Renal pelvis (tissue), 4 donors: ENCODE data around the gene ASTN2. TPM values are rescaled to one million over a fixed set of nuclear protein-coding genes. Genes with fewer than 3 reads are reported as not detected.

Experiments used
- DNase-seq: peaks from one replicate; pipeline ENCODE4 v3.0.0-alpha.2; 2013
- polyA plus RNA-seq, 3 donors: library from polyadenylated mRNA; unstranded; fragments of 120-200 nt; gene quantifications; one replicate each; pipeline ENCODE4 v1.2.1, GENCODE V29; 2013; ENCODE audit not compliant: insufficient read length in 3 of 3

The ASTN2 gene
- polyA plus RNA-seq, 3 donors: 14.8 to 16.2 (median 15.9) TPM

DNA sequence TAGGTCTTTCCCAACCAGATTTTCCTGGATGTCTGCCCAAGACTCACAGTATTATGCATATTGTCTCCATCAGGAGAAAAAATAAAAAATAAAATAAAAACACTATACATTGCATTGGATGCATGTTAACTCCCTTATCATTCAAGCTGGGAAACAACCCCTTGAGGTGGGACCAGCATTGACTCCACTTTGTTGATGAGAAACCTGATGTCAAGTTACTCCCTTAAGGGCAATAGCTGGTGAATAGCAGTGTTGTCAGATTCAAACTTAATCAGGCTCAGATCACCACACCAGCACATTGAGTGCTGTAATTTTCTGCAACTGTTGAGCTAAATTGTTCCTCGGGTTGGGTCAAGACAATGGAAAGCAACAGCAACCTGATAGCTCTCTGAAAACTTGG lies 991.7 kb downstream of the ASTN2 start:
- no peak for DNase-seq

DNA sequence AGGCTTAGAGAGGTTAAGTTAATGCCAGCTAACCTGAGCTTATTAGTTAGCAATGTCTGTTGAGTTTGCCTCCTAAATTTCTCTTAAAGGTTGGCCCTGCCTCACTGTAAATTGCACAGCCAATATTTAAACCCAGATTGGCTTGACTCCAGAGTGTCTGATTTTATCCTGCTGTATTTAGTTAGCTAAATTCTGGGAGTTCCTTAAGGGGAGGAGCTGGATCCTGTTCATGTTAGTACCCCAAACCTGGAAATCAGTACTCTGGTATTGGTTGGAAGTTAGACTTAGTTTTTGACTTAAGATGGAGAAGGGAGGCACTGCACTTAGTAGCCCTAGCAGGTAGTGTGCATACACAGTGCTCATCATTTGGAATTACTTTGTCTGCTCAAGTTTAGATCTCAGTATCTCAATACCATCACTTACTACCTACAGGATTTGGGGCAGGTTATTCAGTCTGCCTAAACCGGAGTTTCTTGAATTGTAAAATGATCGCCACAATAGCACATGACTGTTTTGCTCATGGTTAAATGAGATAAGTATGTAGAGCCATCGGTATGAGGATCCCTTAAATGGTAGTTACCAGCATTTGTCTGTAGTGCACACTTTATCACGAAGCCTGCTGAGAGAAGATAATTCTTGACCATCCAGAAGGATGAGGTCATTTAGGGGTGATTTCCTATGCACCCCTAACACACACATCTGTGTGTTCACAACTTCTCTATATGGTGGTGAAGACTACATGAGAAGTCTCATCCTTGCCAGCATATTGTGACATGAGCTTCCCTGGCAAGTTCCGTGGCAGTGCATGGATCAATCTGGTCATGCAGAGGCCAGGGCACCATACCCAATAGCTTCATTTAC lies 992.5 kb downstream of the ASTN2 start:
- no peak for DNase-seq

DNA sequence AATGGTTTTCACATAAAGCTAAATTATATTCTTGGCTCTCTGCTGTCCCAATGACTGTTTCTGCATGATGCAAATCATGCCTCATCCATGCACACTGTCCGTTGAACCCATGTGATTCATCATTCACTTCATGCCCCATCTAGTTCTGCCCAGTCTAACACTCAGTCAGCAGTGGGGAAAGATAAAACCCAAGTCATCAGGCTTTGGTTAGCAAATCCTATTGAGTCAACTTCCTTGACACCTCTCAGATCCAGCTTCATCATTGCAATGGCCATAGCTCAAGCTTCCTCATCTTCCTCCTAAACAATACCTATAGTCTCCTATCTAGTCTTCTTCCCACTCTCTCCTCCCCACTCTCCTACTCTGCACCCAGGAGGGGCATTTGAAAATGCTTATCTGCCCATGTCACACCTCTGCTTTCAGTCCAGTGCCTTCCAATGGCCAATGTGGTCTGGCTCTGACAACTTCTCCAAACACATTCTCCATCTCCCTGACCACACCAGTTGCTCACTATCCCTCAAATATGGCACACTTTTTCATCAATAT lies 993.8 kb downstream of the ASTN2 start:
- DNase-seq: no peak

DNA sequence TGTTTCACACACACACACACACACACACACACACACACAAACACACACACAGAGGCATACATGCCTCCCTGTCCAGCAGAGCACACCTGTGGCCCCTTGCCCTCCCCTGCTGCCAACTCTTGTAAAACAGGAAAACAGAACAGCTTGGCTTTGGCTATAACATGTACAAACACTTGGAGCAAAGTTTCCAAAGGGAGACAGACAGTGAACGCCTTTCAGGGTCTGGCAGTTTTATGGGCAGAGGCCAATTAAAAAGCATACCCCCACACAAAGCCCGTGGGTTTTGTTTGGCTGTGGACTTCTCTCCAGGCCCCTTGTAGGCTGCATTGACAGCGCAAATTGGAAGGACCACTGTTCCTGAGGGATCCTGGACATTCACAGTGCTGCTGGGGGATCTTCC lies 995.7 kb downstream of the ASTN2 start:
- DNase-seq: peak; percentile 58

DNA sequence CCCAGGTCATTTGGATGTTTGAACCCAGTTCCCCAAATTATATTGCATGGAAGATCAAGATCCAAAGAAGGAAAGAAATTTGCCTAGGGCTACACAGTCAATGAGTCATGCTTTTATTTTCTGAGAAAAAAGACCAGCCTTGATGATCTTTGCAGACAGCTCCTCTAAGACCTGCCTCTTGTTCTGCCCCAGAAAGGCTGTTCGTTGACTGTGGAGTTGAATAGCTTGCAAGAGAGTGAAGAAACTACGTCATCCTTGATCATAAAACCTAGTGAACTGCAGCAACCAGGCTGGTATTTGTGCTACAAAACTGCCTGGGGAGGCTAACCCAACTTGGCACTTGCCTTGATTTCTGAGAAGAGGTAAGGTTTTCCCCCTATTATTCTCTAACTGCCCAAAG lies 997.4 kb downstream of the ASTN2 start:
- DNase-seq: no peak

DNA sequence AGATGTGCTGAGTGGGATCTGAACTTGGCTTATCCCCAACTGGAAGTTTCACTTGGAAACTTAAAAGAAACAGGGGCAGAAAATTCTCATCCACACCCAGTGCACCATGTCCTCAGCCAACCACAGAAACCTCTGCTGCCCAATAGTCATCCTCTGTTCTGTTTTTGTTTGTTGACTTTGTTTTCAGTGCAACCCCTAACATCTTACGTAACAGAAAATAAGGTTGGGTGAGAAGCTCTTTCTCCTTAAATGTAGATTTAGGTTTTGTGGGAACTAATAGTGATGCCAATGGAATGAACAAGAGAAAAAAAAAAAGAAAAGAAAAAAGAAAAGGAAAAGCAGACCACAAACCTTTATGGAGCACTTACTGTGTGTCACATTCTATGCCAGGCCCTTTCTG lies 998.4 kb downstream of the ASTN2 start:
- no peak for DNase-seq

DNA sequence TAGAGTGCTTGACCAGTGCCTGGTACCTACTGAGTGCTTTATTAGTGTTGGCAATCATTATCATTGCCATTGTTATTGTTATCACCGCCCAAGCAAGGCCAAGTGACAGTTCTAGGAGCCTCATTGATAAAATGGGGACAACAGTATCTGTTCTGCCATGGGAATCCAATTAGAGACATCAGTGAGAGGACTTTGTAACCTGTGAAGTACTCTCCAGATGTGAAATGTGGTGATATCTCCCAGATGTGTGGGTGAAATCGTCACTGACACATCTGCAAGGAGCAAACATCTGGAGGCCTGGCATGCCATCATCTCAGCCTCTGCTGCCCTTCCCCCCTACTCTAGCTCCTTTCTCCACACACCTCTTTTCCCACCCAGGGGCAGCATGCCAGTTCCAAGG lies 1000.5 kb downstream of the ASTN2 start:
- DNase-seq: no peak

DNA sequence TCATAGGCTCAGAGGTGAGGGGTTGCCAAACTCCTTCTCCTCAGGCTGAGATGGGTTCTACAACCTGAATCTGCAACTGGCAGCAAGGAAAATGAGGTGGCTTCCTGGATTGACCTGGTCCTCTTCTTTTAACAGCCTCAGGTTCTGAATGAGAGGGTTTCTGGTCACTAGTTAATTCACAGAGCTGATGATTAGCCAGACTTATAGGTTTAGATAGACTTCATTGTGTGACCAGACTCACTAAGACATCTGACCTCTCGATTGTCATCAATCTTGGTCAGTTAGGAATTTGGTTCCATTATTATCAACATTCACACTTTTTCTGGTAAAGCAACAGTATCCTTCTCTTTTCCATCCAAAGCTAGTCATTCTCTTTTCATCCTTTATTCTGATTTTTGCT lies 1003.4 kb downstream of the ASTN2 start:
- no peak for DNase-seq

DNA sequence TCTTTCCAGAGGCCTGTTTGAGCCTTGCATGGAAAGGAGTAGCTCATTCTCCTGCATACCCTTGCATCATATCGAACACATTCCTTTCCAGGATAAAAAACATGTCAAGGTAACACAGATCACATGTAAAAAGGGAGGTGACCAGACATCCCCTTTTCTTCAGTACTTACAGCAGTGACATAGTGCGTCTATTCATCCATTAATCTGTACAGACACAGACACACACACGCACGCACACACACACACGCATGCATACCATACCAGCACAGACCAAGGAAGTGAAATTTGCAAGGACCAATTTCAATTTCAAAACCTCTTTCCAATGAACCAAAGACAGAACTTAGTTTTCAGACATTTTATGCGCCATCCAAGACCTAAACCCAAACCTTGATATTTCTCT lies 1005.2 kb downstream of the ASTN2 start:
- DNase-seq: no peak

DNA sequence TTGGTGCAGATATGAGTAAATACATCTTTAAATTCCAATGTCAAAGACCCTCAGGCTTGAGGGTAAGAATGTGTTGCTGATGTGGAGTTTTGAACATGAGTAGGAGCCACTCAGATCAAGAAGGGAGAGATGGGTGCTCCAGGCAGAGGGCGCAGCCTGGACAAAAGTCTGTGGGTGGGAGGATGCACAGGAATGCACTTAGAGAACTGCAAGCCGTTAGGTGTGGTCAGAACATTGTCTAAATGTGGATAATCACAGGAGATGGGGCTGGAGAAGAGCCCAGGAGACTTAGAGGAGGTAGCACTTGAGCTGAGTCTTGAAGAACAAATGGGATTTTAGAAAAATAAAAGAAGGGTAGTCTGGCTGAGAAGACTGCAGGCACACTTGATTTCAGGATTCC lies 1005.7 kb downstream of the ASTN2 start:
- DNase-seq: no peak

DNA sequence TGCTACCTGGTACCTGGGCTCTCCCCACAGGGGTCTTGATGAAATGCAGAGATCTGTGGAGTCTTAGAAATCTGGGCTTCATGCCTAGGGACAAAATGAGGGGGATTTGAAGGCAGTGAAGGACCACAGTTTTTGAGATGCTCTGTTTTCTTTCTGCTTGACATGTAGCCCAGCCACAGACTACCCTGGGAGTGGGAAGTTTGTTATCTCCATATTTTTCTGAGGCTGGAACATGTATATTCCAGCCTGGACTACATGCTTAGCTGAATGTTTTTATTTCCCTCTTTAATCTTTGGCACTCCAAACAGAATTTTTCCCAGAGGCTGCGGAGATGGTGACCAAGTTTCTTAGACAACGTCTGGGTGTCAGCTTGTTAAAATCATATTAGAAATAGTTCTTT lies 1008.4 kb downstream of the ASTN2 start:
- no peak for DNase-seq

DNA sequence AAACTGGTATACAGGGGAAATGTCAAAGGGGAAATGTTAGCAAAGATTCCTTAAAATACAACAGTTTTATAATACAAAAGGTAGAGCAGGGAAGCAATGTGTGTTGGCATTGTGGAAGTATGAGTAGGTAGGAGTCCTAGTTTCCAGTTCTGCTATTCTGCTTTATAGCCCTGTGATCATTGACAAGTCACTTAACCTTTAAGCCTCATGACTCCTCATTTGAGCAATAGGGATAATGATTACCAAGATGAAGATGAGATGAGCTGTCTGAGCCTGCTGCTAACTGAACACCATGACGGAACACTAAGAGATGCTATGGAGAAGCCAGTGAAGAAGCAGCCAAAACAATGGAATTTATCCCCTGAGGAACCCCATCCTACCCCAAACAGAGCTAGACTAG lies 1009.5 kb downstream of the ASTN2 start:
- DNase-seq: no peak

DNA sequence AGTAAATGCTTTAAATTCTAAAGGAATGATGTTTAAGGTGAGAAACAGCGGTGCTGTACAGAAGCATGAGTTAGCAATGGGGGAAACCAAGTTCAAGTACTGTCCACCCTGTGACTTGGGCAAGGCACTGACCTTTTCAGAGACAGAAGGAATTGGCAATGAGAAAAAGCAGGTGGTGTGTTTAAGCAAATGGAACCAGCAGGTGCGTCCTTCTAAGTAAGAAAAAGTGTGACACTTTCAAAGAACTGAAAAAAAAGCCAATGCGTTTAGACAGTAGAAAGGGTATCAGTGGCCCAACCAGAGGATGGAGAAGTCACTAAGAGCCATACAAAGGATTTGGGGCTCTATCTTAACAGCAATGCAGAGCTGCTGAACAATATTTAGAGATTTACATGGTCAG lies 1010.6 kb downstream of the ASTN2 start:
- no peak for DNase-seq

DNA sequence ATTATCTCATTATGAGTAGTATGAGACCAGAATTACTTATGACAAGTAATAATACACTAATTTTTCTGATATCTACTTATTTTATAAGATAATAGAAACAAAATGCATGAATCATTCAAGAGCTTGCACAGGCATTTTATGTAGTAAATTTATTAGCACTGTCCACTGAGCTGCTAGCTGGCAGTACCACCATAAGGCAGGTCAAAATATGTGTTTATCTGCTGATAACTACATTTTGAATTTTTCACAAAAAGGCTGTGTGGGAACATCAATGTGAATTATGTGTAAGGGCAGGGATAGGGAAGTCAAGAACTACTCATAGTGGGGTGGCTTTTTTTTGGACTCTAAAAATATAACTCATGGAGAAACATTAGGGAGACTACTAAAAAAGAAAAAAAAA lies 1011.7 kb downstream of the ASTN2 start:
- DNase-seq: no peak

DNA sequence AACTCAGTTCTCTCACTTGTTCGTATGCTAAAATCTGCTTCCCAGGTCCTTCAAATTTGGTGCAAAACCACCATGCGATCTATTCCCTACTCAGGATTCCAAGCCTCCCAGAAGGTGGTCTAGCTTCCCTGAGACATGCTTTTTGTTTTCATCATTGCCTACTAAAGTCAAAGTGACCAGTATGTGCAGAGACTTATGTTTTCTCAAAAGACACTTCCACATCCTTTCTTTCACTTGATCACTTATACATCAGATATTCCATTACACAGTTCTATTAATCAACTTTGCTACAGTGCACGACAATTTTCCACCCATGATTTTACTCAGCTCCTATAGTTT lies 1019.2 kb downstream of the ASTN2 start:
- no peak for DNase-seq

DNA sequence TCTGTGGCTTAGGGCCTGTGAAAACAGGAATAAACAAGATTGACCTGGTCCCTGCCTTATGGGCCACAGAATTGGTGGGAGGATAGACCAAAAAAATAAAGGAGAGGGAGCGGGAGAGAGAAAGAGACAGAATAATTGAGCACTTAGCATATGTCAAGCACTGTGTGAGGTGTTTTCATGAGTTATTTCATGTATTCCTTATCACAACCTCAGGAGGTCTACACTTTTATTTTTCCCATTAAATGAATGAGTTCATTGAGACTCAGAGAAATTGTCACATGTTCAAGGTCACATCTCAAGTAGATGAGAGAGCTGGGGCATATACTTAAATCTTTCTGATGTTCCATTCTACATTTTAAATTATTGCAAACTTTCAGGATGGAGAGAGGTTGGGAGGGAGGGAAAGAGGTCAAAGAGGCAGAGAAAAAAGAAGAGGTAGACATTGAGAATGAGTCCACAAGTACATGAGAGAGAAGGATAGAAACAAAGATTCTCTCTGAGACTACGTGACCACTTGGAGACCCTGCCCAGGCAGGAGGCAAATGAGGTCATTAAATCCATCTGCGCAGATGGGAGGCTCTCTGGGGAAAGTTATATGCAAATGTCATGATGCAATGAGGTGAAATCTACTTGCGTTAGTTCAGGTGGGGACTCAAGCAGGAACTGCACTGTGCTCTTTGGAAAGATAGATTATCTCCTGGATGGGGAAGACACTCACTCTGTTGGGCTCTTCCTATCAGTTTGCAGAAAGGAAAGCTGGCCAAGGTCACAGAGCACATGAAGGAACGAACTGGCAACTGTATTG lies 1019.8 kb downstream of the ASTN2 start:
- no peak for DNase-seq

DNA sequence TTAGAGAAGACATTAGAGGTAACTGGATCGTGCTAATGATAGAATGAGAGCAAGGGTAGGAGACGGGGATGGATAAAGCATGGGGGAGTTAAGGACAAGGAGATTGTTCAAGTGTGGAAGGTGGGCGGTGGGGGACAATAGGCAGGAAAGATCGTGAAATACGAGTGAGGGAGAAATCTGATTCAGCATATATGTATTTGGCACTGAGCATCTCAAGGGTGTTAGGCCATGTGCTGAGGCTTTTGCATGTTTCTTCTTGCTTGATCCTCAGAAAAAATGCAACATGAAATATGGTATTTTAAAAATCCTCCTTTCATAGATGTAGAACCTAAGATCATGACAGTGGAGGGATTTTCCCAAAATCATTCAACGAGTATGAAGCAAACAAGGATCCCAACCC lies 1020.8 kb downstream of the ASTN2 start:
- no peak for DNase-seq

DNA sequence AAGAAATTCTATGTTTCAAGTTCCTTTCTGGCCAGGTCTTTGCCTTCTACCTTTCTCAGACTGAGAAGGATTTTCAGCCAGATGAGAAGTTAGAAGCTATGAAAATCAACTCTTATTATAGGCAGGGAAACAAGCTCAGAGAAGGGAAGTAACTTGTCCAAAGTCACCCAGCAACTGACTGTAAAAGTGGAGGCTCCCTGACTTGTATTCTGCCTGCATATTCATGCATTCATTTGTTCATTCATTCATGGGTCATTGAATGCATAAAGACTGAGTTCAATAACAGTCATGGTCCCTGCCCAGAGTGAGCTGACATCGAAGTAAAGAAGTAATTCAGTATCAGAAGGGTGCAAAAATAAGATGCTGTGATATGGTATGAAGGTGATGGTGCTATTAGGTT lies 1021.7 kb downstream of the ASTN2 start:
- no peak for DNase-seq

DNA sequence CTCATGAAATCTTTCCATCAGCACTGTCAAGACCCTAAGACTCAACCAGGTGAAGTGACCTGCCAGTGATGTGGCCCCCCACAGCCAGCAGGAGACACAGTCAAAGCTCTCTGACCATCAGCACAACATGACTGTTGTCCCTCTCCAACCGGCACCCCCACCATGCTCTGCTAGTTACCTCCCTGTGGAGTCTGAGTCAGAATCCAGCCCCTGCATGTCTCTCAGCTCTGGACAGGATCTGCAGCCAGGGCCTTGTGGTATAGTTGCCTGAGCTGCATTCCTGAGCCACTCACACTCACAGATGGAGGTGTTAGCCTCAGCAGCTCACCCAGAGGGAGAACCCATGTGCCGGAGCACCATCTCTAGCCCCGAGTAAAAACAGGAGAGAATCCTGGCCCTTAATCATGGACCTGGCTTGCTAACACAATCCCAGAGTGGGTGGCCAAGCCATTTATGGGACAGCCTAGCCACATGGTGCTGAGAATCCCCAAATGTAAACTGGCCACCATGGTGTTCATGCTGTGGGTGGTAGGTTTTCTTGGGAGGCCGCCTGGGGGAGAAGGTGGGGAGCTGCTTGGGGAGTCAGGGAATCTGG lies 1023.5 kb downstream of the ASTN2 start:
- DNase-seq: no peak

DNA sequence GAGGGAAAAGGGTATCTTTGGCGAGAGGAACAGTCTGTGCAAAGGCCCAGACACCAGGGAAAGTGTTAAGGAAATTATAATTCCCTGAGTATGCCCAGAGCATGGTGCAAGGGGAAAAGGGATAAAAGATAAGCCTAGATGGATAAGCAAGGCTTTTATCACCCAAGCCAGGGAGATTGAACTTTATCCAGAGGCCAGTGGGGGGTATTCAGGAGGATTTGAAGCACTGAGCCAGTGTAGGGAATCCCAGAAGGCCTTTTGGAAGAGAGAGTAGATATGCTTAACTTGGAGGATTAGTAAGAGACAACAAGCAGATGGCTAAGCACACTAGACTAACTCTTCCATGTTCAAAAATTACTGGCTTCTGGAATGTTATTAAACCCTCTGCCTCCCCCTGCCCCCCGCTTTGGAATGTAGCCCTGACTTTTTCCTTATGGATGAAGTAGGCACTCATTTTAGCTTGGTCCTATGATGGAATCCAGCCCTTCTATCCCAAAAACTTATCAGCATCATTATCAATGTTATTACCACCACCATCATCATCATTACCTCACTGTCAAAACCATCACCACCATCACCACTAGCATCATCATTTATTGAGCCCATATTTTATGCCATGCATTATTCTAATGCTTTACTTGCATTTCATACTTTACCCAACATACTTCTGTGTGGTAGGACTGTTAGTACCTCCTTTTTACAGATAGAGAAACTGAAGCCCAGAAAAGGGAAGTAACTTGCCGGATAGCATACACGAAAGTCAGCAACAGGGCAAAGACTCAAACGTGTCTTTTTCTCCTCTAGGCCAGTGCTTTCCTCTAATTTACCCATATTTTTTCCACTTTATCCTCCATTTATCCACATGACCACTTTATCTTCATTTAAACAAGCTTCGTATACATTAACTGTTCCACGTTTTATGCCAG lies 1024.3 kb downstream of the ASTN2 start:
- no peak for DNase-seq

DNA sequence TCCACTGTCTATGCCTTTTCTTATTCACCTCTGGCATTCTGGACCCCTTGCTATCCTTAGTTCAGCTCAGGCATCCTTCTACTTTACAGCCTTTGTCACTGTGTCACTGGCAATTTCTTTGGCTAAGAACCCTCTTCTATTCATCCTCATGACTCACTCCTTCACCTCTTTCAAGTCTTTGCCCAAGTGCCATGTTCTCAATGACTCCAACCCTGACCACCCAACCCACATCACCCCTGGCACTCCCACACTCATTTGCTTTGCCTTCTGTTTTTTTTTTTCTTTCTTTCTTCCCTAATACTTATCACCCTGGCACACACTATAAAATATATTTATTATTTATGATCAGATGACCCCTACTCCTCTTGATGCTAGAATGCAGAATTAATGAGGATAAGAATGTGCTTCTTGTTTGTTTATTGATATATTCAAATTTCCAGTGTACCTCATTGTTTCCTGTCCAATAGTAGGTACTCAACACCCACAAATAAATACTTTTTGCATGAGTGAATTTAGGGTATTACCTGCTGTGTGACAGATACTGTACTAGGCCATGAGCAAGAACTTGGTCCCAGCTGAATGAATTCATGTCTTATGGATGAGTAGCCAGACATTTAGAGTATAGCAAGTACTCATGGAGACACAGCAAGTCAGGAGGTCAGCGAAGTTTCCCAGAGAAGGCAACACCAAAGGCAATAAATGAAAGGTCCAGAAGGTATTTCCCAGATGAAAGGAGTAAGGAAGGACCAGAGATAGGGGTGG lies 1025.1 kb downstream of the ASTN2 start:
- no peak for DNase-seq
